NCI-H2107 (cell line): Measurements from ENCODE around the gene PRND.
"Not testable (repeated sequence)": the region's sequence is repeated elsewhere in the genome, so short reads cannot be mapped to it uniquely, and the experiment has no call there.

Experiments
- DNase-seq: peaks from one replicate; lab custom pipeline; 2025; lab: John Stamatoyannopoulos, UW

PRND gene

DNA sequence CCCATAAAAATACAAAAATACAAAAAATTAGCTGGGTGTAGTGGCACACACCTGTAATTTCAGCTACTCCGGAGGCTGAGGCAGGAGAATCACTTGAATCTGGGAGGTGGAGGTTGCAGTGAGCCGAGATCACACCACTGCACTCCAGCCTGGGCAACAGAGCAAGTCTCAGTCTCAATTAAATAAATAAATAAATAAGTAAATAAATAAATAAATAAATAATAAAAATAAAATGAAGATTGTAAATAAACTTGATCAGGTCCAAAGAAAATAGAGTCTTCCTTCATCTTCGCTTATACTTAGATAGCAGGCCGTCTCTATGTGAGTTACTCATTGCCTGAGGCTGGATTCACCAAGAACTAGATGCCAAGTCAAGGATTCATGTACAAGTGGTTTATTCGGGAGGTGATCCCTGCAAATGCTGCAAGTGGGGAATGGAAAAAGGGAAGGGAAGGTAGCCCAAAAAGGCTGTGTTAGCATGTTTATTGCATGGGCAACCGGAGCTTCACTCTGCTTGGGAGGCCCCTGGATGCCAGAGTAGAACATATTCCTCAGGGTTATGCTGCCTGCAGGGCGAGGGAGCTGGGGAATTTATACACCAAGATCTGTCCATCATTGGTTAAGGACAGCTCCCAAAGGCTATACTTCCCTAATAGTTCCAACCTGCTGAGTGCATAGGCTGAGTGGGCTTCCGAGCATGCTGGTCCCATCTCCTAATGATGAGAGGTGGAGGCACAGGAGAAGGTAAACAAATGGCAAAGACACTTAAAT is 16.3 kb downstream of the PRND start:
- DNase-seq, result no peak

DNA sequence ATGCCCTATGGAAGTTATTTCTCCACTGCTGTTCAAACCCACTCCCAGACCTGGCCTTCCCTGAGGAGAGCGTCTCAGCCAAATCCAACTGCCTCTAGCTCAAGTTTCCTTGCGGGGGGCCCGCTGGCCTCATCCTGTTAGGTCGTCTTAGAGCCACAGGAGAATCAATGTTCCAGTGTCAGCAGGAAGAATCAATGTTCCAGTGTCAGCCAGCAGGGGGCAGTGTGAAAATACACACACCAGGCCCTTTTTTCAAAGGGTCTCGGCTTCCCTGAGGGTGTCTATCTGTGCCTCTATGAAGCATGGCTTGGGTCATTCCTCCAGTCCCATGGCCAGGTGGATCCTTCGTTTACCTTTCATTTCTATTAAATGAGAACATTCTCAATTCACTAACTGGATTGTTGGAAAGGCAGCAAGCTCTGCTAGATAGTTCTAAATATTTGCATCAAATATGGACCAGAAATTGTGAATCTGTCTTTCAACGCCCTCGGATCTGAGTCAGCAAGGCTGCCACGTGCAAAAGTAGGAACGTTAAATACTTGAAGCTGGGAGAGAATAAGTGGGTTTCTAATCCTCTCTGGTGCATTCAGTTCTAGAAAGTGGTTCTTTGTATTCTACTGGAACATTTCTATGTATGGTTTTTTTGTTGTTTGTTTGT is 19.2 kb downstream of the PRND start:
- no peak for DNase-seq

DNA sequence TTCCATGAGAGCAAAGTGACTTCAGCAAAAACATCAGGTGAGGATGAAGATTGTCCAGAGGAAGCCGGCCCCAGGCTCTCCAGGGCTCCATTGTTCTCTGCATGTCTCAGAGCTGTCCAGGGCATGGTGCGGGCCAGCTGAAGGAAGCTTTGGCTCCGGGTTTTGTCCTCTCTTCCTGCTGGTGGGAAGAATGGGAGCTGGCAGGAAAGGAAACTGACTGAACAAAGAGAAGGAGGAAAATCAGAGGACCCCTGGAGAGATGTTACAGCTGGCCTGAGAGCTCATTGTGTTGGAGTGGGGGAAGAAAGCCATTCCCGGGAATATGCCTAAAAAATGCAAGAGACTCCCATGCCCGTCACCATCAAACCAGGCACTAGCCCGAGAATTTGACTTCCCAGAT is 27.1 kb downstream of the PRND start:
- DNase-seq, result no peak

DNA sequence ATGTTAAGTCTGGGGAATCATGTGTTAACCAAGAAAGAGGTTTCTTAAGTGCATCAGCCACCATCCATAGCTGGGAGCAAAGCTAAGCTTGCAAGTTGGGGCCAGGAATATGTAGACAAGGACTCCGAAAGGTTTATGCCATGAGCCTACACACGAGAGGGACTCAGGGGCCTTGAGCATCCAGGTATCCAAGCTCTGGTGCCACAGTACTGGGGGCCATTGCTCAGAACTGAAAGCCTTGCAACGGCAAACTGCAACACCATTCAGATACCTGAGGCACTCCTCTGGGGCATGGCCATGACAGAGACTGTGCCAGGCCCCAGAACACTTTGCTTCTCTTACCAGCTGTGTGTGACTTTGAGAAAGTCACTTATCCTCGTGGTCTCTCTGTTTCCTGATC is 27.6 kb downstream of the PRND start:
- DNase-seq, result no peak

DNA sequence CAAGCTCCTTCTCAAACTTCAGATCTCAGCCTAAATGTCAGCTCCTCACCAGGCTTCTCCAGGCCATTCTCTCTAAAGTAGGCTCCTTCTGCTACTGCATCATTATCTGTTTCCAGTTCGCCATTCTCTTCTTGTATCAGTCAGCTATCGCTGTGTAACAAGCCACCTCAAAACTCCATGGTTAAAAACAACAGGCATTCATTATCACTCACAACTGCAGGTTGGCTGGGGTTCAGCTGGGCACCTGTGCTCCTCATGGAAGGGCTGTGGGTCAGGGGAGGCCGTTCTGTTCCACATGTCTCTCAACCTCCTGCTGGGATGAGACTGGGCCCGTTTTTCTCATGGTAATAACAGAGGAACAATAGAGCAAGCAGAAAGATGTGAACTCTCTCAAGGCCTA is 28.7 kb downstream of the PRND start:
- no peak for DNase-seq

DNA sequence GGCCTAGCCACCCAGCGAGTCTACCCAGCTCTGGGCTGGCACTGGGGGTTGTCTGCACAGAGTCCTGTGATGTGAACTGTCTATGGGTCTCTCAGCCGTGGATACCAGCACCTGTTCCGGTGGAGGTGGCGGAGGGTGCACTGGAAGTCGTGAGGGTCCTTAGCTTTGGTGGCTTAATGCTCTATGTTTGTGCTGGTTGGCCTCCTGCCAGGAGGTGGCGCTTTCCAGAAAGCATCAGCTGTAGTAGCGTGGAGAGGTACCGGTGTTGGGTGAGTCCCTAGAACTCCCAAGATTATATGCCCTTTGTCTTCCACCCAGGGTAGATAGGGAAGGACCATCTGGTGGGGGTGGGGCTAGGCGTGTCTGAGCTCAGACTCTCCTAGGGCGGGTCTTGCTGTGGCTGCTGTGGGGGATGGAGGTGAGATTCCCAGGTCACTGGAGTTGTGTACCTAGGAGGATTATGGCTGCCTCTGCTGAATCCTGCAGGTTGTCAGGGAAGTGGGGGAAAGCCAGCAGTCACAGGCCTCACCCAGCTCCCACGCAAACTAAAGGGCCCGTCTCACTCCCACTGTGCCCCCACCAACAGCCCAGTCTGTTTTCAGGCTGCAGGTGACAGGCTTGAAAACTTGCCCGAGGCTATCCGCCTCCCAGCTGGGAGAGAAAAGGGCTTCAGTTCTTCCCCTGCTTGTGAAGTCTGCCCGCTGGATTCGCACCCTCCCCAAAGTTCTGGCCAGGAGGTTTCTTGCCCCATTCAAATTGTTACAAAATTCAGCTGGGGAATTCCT is 37.6 kb downstream of the PRND start:
- DNase-seq, result not testable (repeated sequence)

DNA sequence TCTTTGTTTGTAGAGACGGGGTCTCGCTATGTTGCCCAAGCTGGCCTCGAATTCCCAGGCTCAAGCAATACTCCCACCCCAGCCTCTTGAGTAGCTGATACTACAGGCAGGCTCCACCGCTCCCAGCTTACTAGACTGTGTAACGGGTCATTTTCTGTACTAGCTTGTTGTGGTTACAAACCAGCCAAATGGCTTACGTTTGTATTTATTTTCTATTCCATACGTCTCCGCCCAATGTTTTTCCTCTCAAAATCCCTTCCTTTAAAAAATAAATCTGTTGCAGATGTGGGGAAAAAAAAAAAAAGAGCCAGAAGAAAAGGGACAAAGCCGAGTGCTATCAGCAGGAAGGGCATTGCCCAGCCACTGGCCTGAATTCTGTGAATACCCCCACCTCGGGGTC is 41.6 kb downstream of the PRND start:
- no peak for DNase-seq

DNA sequence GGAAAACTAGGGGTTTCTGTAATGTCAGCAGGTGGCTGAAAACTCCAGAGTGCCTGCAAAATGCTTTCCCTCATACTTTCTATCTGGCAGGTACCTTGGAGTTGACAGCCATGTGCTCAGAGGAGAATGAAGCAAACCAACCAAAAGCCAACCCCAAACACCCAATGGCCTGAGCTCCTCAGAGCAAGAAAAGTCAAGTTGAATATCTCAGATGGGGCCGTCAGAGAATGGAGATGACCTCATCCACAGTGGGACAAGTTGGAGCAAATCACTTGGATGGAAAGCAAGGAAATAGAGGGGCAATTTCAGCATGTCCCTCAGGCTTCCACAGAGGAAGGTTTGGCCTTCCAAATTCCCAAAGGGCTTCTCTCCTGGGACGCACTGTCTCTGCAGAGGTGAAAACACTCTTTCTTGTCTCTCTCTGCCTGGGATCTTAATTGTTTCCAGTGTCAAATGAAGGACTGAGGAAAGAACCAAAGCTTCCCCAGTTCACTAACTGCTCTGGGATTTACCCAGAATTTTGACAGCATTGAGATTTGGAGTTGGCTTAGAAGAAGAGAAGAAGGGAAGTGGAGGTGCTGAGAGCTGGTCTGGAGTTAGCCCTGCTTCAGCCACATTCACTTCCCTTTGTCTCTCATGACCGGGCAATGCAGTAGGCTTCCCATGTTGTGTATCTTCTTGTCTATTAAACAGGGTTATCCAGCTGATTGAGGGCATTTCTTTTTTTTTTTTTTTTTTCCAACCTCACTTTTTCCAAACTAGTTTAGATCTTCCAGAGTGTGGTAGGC is 42.2 kb downstream of the PRND start:
- DNase-seq, result no peak

DNA sequence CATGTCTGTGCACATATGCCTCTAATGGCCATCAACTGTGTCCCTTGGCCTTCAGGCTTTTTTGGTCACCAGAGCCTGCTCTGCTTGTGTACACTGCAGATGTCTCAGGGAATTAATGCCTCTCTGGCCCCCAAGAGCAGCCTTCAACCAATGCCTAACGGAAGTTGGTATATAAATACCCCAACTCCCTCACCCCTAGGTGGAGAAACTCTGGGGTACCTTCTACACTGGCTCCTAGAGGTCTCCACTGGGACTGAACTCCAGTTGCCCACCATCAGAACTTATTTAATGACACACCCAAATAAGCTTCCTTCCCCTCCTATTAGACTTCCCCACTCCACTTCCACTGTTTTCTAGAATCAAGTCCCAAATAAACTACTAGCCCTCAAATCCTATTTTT is 43.1 kb downstream of the PRND start:
- DNase-seq, result no peak

DNA sequence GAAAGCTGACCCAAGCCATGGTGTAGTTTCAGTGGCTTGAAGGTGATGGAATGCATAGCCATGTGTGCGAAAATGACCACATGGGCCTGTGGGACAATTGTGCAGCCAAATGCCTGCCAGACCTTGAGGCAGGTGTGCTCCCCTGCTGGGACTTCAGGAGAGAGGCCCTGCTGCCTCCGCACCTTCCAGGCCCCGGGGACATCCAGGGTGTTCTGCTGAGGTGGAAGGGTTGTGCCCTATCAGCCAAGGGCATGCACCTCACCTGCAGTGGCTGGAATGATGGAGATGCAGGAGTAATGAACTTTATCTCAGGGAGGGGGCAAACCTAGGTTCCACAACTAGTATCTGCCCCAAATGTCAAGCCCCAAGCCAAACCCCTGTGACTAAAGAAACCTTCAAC is 44.0 kb downstream of the PRND start:
- no peak for DNase-seq

DNA sequence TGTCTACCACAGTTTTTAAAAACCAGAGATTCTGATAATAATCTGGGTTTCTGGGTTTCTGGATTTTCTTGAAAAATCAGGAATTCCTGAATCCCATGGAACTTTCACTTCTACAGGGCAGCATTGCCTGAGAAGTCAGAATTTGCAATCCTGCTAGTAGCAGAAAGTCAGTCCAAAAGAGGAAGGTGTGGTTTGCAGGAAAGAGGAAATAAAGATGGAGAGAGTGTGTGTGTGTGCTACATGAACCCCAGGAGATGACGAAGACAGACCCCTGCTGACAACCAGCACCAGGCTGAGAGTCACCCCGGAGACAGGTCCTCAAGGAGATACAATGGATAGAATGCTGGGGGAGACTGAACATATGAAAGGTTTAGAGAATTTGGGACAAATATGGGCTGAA is 44.9 kb downstream of the PRND start:
- no peak for DNase-seq

DNA sequence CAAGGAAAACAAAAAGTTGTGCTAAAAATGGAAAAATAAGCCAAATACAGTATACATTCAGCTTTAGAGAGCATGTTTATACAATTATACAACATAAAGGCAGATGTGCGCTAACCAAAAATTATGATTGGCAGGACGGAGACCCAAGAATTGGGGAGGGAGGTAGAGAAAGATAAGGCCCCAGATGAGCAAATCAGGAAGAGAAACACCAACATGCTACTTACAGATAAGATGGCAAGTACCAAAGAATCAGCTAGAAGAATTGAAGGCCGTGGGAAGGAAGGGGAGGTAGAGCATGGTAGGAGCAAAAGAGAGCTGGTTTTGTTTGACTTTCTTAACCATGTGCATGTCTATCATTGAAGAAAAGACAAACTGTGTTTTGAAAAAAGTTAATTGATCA is 45.4 kb downstream of the PRND start:
- no peak for DNase-seq

DNA sequence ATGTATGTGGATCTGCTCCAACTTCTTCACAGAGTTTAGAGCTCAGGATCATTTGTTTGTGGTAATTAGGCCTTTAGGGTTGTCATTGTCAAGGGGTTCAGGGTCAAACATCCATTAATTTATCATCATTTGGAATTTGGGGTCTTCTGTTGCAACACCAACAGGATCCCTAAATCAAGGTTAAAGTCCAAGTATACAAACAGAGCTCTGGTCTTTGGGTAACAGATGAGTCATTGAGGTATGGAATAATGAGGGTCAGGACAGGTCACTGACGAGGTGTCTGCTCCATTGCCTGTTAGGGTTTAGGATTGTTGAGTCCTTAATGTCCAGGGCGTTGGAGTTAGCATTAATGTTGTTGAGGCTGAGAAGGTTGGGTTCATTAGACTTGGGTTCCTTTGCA is 47.6 kb downstream of the PRND start:
- DNase-seq, result no peak

DNA sequence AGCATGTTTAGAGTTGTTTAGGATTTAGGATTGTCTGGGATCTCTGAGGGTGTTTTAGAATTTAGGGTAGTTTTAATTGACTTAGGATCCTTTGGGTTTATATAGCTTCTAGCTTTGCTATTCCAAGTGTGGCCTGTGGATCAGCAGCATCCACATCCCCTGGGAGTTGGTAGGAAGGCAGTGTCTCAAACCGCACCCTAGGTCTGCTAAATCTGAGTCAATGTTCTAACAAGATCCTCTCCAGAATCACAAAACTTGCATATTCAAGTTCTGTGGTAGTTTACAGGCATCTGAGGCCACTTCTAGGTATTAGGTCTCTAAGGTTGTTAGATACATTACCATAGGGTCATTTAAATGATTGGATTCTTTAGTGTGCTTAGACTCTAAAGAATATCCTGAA is 48.3 kb downstream of the PRND start:
- no peak for DNase-seq

DNA sequence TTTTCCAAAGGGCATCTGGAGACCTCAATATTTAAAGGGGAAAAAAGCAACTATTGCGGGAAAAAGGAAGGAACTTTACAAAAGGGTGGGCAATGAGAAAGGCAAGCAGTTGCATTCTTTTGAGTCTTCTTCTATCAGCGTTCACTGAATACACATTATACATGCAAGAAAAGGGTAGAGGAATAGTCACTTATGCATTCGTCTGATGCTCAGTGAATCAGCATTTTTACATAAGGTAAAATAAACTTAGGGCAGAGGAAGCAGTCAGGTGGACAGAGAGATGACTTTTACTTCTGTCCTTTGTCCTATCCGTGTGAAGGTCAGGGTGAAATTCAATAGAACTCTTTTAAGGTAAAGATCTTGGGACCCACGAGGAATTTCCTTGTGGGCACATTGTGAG is 49.3 kb downstream of the PRND start:
- DNase-seq, result no peak

DNA sequence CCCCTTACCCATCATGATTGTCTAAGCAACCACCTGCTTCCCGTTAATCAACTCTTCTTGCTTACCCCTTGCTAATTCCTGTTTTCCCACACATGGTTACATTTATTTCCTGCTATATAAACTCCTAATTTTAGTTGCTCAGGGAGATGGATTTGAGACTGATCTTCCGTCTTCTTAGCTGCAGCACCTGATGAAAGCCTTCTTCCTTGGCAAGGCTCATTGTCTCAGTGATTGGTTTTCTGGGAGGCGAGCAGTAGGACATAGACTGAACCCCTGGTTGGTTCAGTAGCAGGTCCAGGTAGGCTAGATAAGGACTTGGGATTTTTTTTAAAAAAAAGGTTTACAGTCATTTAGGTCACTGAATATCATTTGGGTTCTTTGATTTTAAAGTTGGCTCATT is 50.4 kb downstream of the PRND start:
- no peak for DNase-seq

DNA sequence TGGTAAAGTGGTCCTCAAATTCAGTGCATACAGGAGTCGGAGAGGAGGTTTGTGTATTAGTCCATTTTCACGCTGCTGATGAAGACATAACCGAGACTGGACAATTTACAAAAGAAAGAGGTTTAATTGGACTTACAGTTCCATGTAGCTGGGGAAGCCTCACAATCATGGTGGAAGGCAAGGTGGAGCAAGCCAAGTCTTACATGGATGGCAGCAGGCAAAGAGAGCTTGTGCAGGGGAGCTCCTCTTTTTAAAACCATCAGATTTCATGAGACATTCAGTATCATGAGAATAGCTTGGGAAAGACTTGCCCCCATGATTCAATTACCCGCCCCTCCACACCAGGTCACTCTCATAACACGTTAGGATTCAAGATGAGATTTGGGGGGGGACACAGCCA is 51.3 kb downstream of the PRND start:
- DNase-seq, result not testable (repeated sequence)

DNA sequence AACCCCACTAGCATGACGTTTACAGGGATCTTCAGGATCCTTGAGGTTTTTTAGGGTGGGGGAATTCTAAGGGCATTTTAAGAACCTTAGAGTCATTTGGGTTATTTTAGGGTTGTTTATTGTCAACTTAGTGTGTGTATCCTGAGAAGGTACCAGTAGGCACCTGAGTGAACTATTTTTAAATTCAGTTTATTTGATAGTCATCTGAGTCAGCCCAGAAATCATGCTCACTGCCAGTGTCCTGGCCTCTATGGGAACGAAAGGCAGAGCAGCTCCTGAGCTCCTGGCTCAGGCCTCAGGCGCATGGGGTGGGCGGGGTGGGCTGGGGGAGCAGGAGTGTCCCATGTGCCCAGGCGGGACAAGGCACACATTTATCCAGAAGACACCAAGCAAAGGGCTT is 52.0 kb downstream of the PRND start:
- no peak for DNase-seq

DNA sequence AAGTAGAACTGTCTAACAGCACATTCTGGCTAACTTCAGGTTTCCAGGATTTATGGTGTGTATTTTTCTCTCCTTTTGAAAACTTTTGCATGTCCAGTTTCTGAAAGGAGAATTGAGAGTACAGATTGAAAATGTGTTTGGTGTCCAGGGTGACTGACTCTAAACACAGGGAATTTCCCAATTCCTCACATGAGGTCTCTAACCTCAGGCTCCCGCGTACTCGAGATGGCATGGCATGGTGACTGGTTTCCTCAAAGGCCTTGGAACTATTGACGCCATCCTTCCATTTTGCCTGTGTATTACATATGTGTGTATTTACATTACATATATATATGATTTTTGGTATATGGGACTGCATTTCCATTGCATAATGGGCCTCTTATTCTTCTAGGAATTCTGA is 52.5 kb downstream of the PRND start:
- DNase-seq, result no peak

DNA sequence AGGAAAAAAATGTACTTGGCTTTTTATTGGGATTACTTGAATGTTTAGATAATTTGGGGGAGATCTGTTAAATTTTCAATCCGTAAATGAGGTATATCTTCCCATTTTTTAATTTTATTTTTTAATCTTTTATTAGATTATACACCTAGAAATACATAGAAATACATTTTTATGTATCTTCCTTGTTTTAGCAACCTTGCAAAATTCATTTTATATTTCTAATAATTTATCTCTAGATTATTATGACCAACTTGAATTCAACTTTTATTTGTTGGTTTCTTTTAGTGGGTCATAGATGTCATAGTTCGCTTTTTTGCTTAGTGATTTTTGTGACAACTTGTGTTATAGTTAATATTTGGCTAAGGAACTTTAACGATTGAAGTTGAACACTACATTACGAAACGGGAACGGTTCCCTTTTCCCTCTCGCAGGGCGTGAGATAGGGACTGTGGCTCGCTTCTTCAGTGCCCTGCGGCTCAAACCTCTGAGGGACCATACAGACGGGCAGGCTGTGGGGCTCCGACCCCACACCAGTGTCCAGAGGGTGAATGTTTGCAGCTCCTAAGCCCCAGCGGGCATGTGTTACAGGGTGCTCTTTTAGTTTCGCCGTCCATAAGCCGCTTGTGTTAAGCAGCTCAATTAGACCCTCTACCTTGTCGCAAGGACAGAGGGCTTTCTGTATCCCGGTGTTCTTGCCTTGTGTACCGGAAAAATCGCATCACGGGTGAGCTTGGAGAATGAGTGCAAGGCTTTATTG is 53.8 kb downstream of the PRND start:
- DNase-seq, result no peak

DNA sequence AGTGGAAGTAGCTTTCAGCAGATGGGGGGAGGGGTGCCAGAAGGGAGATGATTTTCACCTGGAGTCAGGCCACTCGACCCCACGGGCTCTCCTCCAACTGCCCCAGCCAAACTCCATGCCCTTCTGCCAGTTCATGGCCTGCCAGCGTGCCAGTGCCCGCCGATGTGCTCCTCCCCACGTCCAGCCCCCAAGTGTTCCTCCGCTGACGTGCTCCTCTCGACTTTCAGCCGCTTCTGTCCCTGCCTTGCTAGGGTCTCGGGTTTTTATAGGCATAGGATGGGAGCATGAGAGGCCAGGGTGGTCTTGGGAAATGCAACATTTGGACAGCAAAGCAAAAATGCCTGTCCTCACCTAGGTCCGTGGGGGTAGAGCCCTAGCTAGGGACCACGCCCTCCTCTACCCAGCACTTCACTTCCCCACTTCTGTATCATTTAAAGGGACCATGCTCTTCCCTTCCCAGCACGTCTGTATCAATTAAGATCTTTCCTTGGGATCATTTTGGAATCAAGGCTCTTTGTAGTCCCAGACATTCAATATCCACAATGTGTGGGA is 54.4 kb downstream of the PRND start:
- DNase-seq, result no peak
